ENCODE results near the gene NFE2L3.

DNA sequence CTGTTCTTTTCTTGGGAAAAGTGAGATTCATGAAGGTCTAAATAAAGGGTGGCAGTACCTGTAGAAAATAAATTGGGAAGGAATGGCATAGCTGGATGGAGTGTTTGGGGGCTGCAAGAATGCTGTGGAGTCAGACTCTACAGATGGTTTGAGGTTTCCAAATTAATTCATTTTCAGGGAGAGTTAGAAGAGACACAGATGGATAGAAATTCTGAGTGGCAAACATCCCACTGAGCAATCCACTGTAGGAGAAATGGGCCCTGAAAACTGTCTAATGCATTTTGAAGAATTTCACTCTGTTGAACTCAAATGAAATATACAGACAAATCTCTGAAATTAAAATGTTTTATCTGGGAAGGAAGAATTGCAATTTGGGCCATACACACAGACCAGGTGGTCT, 16.9 kb upstream of the NFE2L3 start:
- TF ChIP-seq, protein P1, sequence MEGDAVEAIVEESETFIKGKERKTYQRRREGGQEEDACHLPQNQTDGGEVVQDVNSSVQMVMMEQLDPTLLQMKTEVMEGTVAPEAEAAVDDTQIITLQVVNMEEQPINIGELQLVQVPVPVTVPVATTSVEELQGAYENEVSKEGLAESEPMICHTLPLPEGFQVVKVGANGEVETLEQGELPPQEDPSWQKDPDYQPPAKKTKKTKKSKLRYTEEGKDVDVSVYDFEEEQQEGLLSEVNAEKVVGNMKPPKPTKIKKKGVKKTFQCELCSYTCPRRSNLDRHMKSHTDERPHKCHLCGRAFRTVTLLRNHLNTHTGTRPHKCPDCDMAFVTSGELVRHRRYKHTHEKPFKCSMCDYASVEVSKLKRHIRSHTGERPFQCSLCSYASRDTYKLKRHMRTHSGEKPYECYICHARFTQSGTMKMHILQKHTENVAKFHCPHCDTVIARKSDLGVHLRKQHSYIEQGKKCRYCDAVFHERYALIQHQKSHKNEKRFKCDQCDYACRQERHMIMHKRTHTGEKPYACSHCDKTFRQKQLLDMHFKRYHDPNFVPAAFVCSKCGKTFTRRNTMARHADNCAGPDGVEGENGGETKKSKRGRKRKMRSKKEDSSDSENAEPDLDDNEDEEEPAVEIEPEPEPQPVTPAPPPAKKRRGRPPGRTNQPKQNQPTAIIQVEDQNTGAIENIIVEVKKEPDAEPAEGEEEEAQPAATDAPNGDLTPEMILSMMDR (IDR thresholded peaks at IDR 0.05), result no peak
- TF ChIP-seq POLR2A (IDR thresholded peaks at IDR 0.05) (no peak), POLR2AphosphoS5 (IDR thresholded peaks at IDR 0.05) (no peak), EP300 (IDR thresholded peaks at IDR 0.05) (no peak)

Data from upper lobe of left lung (tissue), 4 donors.